SK-N-SH (cell line): ENCODE measurements around the gene IGSF9B. TPM values are rescaled to one million over a fixed set of nuclear protein-coding genes. Genes with fewer than 3 reads are reported as not detected.

Source experiments
- CTCF ChIA-PET: fragments of 300-600, 350-600 bp; formaldehyde crosslinking; extraction: SDS; loops from one replicate; lab custom pipeline; 2021; lab: Yijun Ruan, JAX
- POLR2A ChIA-PET: fragments of 350-600 bp; sonication (Branson Sonifier 250); formaldehyde crosslinking; extraction: SDS; loops from one replicate; lab custom pipeline; 2020; ENCODE audit warnings: antibody characterized with exemption, inconsistent platforms; lab: Yijun Ruan, JAX
- DNase-seq: peaks from one replicate; pipeline ENCODE4 v3.0.0; 2012
- H2AFZ ChIP-seq: fragments of 200-600 bp; sonication (generic); 2 replicates; pipeline ENCODE4 v1.8.1; 2016; ENCODE audit warnings: antibody characterized with exemption, mild to moderate bottlenecking, low read depth
- H3F3A ChIP-seq: fragments of 200-600 bp; sonication (generic); replicated peaks from 2 replicates; pipeline ENCODE3; 2016; ENCODE audit warnings: antibody characterized with exemption, mild to moderate bottlenecking; ENCODE audit not compliant: insufficient read depth
- H3K27ac ChIP-seq, 2 experiments: fragments of 200-500 bp in 1 of 2; fragments of 200-600 bp in 1 of 2; sonication (Bioruptor generic) in 1 of 2; sonication (generic), shearing (Covaris generic) in 1 of 2; 2 replicates each; pipeline versions ENCODE4 v1.5.1 to v1.6.1; 2014 to 2016; ENCODE audit warnings: low read depth in 2 of 2, inconsistent platforms in 1 of 2, low read length in 1 of 2, mild to moderate bottlenecking in 1 of 2, mixed read lengths in 1 of 2
- H3K27me3 ChIP-seq: fragments of 200-600 bp; sonication (generic), shearing (Covaris generic); 2 replicates; pipeline ENCODE4 v1.6.1; 2016; ENCODE audit warnings: mixed run types; ENCODE audit not compliant: insufficient read depth
- H3K36me3 ChIP-seq, 2 experiments: fragments of 200-500 bp in 1 of 2; fragments of 200-600 bp in 1 of 2; sonication (Bioruptor generic) in 1 of 2; sonication (generic) in 1 of 2; replicated peaks in 1 of 2; 2 replicates each; pipeline versions ENCODE3 to v1.5.1; 2014 to 2016; ENCODE audit warnings: low read length in 1 of 2, mild to moderate bottlenecking in 1 of 2; ENCODE audit not compliant: insufficient read depth in 2 of 2, control insufficient read depth in 1 of 2
- H3K4me1 ChIP-seq, 2 experiments: fragments of 200-500 bp in 1 of 2; fragments of 200-600 bp in 1 of 2; sonication (Bioruptor generic) in 1 of 2; sonication (generic), shearing (Covaris generic) in 1 of 2; 2 replicates each; pipeline versions ENCODE4 v1.5.1 to v1.6.1; 2014 to 2016; ENCODE audit warnings: low read depth in 1 of 2, low read length in 1 of 2, mixed run types in 1 of 2; ENCODE audit not compliant: insufficient read depth in 2 of 2, control insufficient read depth in 1 of 2
- H3K4me2 ChIP-seq: fragments of 200-600 bp; sonication (generic), shearing (Covaris generic); 2 replicates; pipeline ENCODE4 v1.6.1; 2017; ENCODE audit warnings: mixed run types
- H3K4me3 ChIP-seq, 2 experiments: fragments of 200-500 bp in 1 of 2; fragments of 200-600 bp in 1 of 2; sonication (Bioruptor generic) in 1 of 2; sonication (generic), shearing (Covaris generic) in 1 of 2; 2 replicates each; pipeline versions ENCODE4 v1.5.1 to v1.8.1; 2014 to 2016; ENCODE audit warnings: low read depth in 2 of 2, inconsistent platforms in 1 of 2, low read length in 1 of 2, mild to moderate bottlenecking in 1 of 2, mixed read lengths in 1 of 2, moderate library complexity in 1 of 2
- H3K79me2 ChIP-seq: fragments of 200-600 bp; sonication (generic); 2 replicates; pipeline ENCODE4 v1.8.1; 2017; ENCODE audit warnings: mild to moderate bottlenecking; ENCODE audit not compliant: insufficient read depth
- H3K9ac ChIP-seq: fragments of 200-600 bp; sonication (generic); 2 replicates; pipeline ENCODE4 v1.6.1; 2017; ENCODE audit warnings: mixed run types
- H3K9me2 ChIP-seq: fragments of 200-600 bp; sonication (generic); 2 replicates; pipeline ENCODE4 v1.6.1; 2017; ENCODE audit warnings: mixed run types
- H3K9me3 ChIP-seq: fragments of 200-600 bp; sonication (generic); 2 replicates; pipeline ENCODE4 v1.6.1; 2017; ENCODE audit warnings: mixed run types, mild to moderate bottlenecking, moderate library complexity
- H4K20me1 ChIP-seq: fragments of 200-600 bp; sonication (generic); 2 replicates; pipeline ENCODE4 v1.6.1; 2017; ENCODE audit warnings: mild to moderate bottlenecking, mixed run types; ENCODE audit not compliant: insufficient read depth
- CHD2 ChIP-seq: fragments of 150-350 bp; IDR thresholded peaks from 2 replicates; pipeline ENCODE4 v1.6.1; 2018; ENCODE audit warnings: low read length; ENCODE audit not compliant: partially characterized antibody
- EZH2phosphoT487 ChIP-seq: fragments of 200-600 bp; sonication (generic); IDR thresholded peaks from 2 replicates; pipeline ENCODE4 v1.6.1; 2017; ENCODE audit warnings: low read depth, mixed run types, mild to moderate bottlenecking, antibody characterized with exemption, moderate library complexity, borderline replicate concordance
- FOSL2 ChIP-seq: IDR thresholded peaks from 2 replicates; pipeline ENCODE4 v1.4.0; 2012; ENCODE audit warnings: low read depth, mild to moderate bottlenecking, moderate library complexity, borderline replicate concordance
- FOXM1 ChIP-seq: IDR thresholded peaks from 2 replicates; pipeline ENCODE4 v1.4.0; 2012; ENCODE audit warnings: low read depth, mild to moderate bottlenecking
- GABPA ChIP-seq: IDR thresholded peaks from 2 replicates; pipeline ENCODE4 v1.4.0; 2012; ENCODE audit warnings: low read depth, mild to moderate bottlenecking
- GATA2 ChIP-seq: sonication (generic); formaldehyde crosslinking; IDR thresholded peaks from 2 replicates; pipeline ENCODE4 v1.5.0; 2020; ENCODE audit warnings: mild to moderate bottlenecking, missing genetic modification reagents
- JUND ChIP-seq: IDR thresholded peaks from 2 replicates; pipeline ENCODE4 v1.4.0; 2012
- MXI1 ChIP-seq: IDR thresholded peaks from 2 replicates; pipeline ENCODE4 v1.6.1; 2012; ENCODE audit warnings: mild to moderate bottlenecking, low read depth, low read length, improper control_type of control experiment
- RAD21 ChIP-seq: IDR thresholded peaks from 2 replicates; pipeline ENCODE4 v1.6.1; 2012; ENCODE audit warnings: mild to moderate bottlenecking, low read length
- RFX5 ChIP-seq: IDR thresholded peaks from 2 replicates; pipeline ENCODE4 v1.6.1; 2012; ENCODE audit warnings: mild to moderate bottlenecking, improper control_type of control experiment, low read length
- SMC3 ChIP-seq: IDR thresholded peaks from 2 replicates; pipeline ENCODE4 v1.6.1; 2012; ENCODE audit warnings: low read depth, low read length, improper control_type of control experiment
- TCF12 ChIP-seq: IDR thresholded peaks from 2 replicates; pipeline ENCODE4 v1.4.0; 2012
- YY1 ChIP-seq: IDR thresholded peaks from 2 replicates; pipeline ENCODE4 v1.4.0; 2012; ENCODE audit warnings: low read depth, mild to moderate bottlenecking
- WGBS: methylation state at CpG from one replicate; pipeline ENCODE4 v1.1.6; 2017; ENCODE audit warnings: low lambda C conversion rate; 5-methylcytosine and 5-hydroxymethylcytosine counted together
- polyA plus RNA-seq, 3 experiments: library from polyadenylated mRNA; depleted of rRNA; stranded (reverse); fragments of >200 nt; gene quantifications; 2 replicates each; pipeline ENCODE4 v1.2.3, GENCODE V29; 2012
- TF ChIP-seq, protein P1 (sequence below): fragments of 150-350 bp; IDR thresholded peaks from 2 replicates; pipeline ENCODE4 v1.6.1; 2017; ENCODE audit warnings: antibody characterized with exemption, low read length, low read depth, borderline replicate concordance
- TF ChIP-seq, protein P2 (sequence below): IDR thresholded peaks from 2 replicates; pipeline ENCODE4 v1.6.1; 2012; ENCODE audit warnings: mild to moderate bottlenecking, low read depth, low read length, moderate library complexity
- TF ChIP-seq, protein P3 (sequence below): fragments of 200-600 bp; sonication (generic); IDR thresholded peaks from 2 replicates; pipeline ENCODE4 v1.6.1; 2017; ENCODE audit warnings: antibody characterized with exemption, mild to moderate bottlenecking, moderate library complexity
- TF ChIP-seq, protein P4 (sequence below): IDR thresholded peaks from 2 replicates; pipeline ENCODE4 v1.4.0; 2012; ENCODE audit warnings: low read depth, borderline replicate concordance

Gene IGSF9B
- polyA plus RNA-seq, 1 of the 3 experiments (the other 2 are of a cell fraction), result 0.41 TPM

DNA sequence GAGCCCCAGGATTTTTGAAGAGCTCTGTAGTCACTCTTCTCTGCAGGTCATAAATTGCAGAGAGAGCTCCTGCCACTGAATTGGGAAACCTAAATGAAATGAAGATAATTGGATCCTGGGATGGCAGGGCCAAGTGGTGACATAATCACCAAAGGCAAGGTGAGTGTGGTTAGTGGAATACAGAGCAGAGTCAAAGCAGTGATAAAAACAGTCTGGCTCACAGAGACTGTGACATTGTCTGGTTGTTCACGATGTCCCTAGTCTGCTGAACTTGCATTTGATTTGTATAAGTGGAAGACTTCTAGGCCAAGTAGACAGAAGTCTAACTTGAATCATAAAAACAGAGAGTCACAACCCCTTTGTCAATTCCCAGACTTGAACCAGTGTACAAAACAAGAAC lies 84.6 kb downstream of the IGSF9B start:
- Histone ChIP-seq H3K9me2 (no peaks in the 10 kb centered on the region), H3K9ac (no peak overlapping the region), H3K4me3 (no peak overlapping the region), H3K27ac (no peak overlapping the region), H3K79me2 (no peaks in the 10 kb centered on the region), H2AFZ (no peak overlapping the region), H4K20me1 (no peaks in the 10 kb centered on the region), H3K36me3 (no peaks in the 10 kb centered on the region), H3K4me2 (no peak overlapping the region), H3K27me3 (no peaks in the 10 kb centered on the region), H3K4me1 (no peaks in the 10 kb centered on the region), H3F3A (no peaks in the 10 kb centered on the region), H3K9me3 (no peaks in the 10 kb centered on the region)
- no peak for TF ChIP-seq RFX5
- no peak for TF ChIP-seq JUND
- no peak for TF ChIP-seq MXI1
- TF ChIP-seq, protein P1, sequence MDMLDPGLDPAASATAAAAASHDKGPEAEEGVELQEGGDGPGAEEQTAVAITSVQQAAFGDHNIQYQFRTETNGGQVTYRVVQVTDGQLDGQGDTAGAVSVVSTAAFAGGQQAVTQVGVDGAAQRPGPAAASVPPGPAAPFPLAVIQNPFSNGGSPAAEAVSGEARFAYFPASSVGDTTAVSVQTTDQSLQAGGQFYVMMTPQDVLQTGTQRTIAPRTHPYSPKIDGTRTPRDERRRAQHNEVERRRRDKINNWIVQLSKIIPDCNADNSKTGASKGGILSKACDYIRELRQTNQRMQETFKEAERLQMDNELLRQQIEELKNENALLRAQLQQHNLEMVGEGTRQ, result no peak
- TF ChIP-seq EZH2phosphoT487, result no peak
- TF ChIP-seq, protein P2, sequence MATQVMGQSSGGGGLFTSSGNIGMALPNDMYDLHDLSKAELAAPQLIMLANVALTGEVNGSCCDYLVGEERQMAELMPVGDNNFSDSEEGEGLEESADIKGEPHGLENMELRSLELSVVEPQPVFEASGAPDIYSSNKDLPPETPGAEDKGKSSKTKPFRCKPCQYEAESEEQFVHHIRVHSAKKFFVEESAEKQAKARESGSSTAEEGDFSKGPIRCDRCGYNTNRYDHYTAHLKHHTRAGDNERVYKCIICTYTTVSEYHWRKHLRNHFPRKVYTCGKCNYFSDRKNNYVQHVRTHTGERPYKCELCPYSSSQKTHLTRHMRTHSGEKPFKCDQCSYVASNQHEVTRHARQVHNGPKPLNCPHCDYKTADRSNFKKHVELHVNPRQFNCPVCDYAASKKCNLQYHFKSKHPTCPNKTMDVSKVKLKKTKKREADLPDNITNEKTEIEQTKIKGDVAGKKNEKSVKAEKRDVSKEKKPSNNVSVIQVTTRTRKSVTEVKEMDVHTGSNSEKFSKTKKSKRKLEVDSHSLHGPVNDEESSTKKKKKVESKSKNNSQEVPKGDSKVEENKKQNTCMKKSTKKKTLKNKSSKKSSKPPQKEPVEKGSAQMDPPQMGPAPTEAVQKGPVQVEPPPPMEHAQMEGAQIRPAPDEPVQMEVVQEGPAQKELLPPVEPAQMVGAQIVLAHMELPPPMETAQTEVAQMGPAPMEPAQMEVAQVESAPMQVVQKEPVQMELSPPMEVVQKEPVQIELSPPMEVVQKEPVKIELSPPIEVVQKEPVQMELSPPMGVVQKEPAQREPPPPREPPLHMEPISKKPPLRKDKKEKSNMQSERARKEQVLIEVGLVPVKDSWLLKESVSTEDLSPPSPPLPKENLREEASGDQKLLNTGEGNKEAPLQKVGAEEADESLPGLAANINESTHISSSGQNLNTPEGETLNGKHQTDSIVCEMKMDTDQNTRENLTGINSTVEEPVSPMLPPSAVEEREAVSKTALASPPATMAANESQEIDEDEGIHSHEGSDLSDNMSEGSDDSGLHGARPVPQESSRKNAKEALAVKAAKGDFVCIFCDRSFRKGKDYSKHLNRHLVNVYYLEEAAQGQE, result no peak
- no peak for TF ChIP-seq SMC3
- TF ChIP-seq, protein P3, sequence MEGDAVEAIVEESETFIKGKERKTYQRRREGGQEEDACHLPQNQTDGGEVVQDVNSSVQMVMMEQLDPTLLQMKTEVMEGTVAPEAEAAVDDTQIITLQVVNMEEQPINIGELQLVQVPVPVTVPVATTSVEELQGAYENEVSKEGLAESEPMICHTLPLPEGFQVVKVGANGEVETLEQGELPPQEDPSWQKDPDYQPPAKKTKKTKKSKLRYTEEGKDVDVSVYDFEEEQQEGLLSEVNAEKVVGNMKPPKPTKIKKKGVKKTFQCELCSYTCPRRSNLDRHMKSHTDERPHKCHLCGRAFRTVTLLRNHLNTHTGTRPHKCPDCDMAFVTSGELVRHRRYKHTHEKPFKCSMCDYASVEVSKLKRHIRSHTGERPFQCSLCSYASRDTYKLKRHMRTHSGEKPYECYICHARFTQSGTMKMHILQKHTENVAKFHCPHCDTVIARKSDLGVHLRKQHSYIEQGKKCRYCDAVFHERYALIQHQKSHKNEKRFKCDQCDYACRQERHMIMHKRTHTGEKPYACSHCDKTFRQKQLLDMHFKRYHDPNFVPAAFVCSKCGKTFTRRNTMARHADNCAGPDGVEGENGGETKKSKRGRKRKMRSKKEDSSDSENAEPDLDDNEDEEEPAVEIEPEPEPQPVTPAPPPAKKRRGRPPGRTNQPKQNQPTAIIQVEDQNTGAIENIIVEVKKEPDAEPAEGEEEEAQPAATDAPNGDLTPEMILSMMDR, result no peak
- TF ChIP-seq YY1, result no peak
- TF ChIP-seq RAD21, result no peak
- WGBS, result 0% methylated on average over 1 of the region's 1 CpG
- POLR2A ChIA-PET, result no interaction called here
- no peak for DNase-seq
- CTCF ChIA-PET, result no interaction called here

DNA sequence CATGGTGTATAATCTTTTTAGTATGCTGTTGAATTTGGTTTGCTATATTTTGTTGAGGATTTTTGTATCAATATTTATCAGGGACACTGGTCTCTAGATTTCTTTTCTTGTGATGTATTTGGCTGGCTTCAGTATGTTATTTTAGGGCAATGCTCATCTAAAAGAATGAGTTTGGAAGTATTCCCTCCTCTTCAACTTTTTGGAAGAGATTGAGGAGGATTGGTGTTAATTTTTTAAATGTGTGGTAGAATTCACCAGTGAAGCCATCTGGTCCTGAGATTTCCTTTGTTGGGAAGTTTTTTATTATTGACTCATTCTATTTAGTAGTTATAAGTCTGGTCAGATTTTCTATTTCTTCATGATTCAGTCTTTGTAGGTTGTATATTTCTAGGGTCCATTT lies 89.3 kb downstream of the IGSF9B start:
- Histone ChIP-seq H3K4me3 (no peak overlapping the region), H2AFZ (no peak overlapping the region), H3K9me3 (no peaks in the 10 kb centered on the region), H3K4me1 (no peaks in the 10 kb centered on the region), H3K4me2 (no peak overlapping the region), H3K9ac (no peak overlapping the region), H3K79me2 (no peaks in the 10 kb centered on the region), H3K36me3 (no peaks in the 10 kb centered on the region), H4K20me1 (no peaks in the 10 kb centered on the region), H3K27me3 (no peaks in the 10 kb centered on the region), H3K9me2 (no peaks in the 10 kb centered on the region), H3F3A (no peaks in the 10 kb centered on the region), H3K27ac (no peak overlapping the region)
- POLR2A ChIA-PET, result no interaction called here
- no peak for DNase-seq
- CTCF ChIA-PET, result no interaction called here
- TF ChIP-seq CHD2, result no peak
- no peak for TF ChIP-seq TCF12
- no peak for TF ChIP-seq FOSL2
- TF ChIP-seq, protein P3, result no peak
- TF ChIP-seq, protein P4, sequence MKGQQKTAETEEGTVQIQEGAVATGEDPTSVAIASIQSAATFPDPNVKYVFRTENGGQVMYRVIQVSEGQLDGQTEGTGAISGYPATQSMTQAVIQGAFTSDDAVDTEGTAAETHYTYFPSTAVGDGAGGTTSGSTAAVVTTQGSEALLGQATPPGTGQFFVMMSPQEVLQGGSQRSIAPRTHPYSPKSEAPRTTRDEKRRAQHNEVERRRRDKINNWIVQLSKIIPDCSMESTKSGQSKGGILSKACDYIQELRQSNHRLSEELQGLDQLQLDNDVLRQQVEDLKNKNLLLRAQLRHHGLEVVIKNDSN, result no peak
- TF ChIP-seq MXI1, result no peak
- no peak for TF ChIP-seq SMC3
- no peak for TF ChIP-seq GABPA
- no peak for TF ChIP-seq JUND
- no peak for TF ChIP-seq GATA2 (CRISPR knock-in tag)
- no peak for TF ChIP-seq FOXM1
